Measurements from ENCODE around the gene STAT5A. TPM values are rescaled to one million over a fixed set of nuclear protein-coding genes. Genes with fewer than 3 reads are reported as not detected.

STAT5A gene
- total and polyA plus RNA-seq, 9 of the 15 experiments (the other 6 are each of a cell fraction or from before 2014, with no cell fraction given) = 79.9 to 415 (median 196) TPM

DNA sequence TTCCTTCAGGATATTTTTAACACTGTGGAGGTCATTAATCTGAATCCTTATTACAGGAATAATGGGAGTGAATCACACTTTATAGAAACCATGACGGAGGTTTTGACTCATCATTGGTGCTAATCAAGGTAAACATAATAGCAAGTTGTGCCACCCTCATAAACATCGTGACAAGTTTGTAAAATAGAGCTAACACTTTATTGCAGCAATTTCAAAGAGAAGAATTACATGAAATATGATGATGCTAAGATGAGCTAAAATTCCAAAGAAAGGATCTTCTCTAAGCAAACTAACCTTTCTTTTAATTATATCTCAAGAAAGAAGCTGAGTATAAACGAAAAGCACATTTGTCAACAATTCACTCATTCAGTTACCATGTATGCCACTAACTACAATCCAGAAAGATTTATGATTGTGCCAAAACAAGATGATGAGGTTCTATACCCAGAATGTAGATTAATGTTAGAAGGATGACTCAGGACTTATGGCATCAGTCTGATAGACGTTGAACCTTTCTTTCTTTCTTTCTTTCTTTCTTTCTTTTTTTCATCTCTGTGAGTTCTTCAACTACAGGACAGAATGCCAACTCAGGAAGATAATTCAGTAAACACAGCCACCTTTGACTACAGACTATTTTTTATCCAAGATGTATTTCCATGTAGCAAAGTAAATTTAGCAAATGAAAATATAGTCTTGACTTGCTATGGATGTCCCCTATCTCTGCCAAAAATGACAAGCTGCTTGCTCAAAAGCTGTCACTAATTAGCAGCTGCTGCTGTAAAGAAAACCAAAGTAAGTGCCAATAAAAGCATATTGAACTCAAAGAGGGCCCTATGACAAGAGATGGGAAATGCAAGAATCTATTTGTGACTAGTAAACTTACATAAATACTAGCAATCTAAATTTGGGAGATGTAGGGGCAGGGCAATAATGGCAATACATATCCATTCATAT lies 35.4 kb upstream of the STAT5A start (continued):
- TF ChIP-seq, protein P1, sequence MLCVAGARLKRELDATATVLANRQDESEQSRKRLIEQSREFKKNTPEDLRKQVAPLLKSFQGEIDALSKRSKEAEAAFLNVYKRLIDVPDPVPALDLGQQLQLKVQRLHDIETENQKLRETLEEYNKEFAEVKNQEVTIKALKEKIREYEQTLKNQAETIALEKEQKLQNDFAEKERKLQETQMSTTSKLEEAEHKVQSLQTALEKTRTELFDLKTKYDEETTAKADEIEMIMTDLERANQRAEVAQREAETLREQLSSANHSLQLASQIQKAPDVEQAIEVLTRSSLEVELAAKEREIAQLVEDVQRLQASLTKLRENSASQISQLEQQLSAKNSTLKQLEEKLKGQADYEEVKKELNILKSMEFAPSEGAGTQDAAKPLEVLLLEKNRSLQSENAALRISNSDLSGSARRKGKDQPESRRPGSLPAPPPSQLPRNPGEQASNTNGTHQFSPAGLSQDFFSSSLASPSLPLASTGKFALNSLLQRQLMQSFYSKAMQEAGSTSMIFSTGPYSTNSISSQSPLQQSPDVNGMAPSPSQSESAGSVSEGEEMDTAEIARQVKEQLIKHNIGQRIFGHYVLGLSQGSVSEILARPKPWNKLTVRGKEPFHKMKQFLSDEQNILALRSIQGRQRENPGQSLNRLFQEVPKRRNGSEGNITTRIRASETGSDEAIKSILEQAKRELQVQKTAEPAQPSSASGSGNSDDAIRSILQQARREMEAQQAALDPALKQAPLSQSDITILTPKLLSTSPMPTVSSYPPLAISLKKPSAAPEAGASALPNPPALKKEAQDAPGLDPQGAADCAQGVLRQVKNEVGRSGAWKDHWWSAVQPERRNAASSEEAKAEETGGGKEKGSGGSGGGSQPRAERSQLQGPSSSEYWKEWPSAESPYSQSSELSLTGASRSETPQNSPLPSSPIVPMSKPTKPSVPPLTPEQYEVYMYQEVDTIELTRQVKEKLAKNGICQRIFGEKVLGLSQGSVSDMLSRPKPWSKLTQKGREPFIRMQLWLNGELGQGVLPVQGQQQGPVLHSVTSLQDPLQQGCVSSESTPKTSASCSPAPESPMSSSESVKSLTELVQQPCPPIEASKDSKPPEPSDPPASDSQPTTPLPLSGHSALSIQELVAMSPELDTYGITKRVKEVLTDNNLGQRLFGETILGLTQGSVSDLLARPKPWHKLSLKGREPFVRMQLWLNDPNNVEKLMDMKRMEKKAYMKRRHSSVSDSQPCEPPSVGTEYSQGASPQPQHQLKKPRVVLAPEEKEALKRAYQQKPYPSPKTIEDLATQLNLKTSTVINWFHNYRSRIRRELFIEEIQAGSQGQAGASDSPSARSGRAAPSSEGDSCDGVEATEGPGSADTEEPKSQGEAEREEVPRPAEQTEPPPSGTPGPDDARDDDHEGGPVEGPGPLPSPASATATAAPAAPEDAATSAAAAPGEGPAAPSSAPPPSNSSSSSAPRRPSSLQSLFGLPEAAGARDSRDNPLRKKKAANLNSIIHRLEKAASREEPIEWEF (CRISPR knock-in tag; IDR thresholded peaks at IDR 0.05) = no peak
- TF ChIP-seq, protein P2, sequence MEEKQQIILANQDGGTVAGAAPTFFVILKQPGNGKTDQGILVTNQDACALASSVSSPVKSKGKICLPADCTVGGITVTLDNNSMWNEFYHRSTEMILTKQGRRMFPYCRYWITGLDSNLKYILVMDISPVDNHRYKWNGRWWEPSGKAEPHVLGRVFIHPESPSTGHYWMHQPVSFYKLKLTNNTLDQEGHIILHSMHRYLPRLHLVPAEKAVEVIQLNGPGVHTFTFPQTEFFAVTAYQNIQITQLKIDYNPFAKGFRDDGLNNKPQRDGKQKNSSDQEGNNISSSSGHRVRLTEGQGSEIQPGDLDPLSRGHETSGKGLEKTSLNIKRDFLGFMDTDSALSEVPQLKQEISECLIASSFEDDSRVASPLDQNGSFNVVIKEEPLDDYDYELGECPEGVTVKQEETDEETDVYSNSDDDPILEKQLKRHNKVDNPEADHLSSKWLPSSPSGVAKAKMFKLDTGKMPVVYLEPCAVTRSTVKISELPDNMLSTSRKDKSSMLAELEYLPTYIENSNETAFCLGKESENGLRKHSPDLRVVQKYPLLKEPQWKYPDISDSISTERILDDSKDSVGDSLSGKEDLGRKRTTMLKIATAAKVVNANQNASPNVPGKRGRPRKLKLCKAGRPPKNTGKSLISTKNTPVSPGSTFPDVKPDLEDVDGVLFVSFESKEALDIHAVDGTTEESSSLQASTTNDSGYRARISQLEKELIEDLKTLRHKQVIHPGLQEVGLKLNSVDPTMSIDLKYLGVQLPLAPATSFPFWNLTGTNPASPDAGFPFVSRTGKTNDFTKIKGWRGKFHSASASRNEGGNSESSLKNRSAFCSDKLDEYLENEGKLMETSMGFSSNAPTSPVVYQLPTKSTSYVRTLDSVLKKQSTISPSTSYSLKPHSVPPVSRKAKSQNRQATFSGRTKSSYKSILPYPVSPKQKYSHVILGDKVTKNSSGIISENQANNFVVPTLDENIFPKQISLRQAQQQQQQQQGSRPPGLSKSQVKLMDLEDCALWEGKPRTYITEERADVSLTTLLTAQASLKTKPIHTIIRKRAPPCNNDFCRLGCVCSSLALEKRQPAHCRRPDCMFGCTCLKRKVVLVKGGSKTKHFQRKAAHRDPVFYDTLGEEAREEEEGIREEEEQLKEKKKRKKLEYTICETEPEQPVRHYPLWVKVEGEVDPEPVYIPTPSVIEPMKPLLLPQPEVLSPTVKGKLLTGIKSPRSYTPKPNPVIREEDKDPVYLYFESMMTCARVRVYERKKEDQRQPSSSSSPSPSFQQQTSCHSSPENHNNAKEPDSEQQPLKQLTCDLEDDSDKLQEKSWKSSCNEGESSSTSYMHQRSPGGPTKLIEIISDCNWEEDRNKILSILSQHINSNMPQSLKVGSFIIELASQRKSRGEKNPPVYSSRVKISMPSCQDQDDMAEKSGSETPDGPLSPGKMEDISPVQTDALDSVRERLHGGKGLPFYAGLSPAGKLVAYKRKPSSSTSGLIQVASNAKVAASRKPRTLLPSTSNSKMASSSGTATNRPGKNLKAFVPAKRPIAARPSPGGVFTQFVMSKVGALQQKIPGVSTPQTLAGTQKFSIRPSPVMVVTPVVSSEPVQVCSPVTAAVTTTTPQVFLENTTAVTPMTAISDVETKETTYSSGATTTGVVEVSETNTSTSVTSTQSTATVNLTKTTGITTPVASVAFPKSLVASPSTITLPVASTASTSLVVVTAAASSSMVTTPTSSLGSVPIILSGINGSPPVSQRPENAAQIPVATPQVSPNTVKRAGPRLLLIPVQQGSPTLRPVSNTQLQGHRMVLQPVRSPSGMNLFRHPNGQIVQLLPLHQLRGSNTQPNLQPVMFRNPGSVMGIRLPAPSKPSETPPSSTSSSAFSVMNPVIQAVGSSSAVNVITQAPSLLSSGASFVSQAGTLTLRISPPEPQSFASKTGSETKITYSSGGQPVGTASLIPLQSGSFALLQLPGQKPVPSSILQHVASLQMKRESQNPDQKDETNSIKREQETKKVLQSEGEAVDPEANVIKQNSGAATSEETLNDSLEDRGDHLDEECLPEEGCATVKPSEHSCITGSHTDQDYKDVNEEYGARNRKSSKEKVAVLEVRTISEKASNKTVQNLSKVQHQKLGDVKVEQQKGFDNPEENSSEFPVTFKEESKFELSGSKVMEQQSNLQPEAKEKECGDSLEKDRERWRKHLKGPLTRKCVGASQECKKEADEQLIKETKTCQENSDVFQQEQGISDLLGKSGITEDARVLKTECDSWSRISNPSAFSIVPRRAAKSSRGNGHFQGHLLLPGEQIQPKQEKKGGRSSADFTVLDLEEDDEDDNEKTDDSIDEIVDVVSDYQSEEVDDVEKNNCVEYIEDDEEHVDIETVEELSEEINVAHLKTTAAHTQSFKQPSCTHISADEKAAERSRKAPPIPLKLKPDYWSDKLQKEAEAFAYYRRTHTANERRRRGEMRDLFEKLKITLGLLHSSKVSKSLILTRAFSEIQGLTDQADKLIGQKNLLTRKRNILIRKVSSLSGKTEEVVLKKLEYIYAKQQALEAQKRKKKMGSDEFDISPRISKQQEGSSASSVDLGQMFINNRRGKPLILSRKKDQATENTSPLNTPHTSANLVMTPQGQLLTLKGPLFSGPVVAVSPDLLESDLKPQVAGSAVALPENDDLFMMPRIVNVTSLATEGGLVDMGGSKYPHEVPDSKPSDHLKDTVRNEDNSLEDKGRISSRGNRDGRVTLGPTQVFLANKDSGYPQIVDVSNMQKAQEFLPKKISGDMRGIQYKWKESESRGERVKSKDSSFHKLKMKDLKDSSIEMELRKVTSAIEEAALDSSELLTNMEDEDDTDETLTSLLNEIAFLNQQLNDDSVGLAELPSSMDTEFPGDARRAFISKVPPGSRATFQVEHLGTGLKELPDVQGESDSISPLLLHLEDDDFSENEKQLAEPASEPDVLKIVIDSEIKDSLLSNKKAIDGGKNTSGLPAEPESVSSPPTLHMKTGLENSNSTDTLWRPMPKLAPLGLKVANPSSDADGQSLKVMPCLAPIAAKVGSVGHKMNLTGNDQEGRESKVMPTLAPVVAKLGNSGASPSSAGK (IDR thresholded peaks at IDR 0.05) = no peak
- TF ChIP-seq HNRNPH1 (optimal IDR thresholded peaks at IDR 0.05; ENCODE audit: low read depth, low read length) (no peak), MTA1 (IDR thresholded peaks at IDR 0.05; ENCODE audit: borderline replicate concordance) (no peak), NCOR1 (IDR thresholded peaks at IDR 0.05) (no peak), ZKSCAN1 (IDR thresholded peaks at IDR 0.05; ENCODE audit: low read depth, low read length) (no peak)

Measured in K562 (cell line).